HepG2 (cell line): Measurements from ENCODE around the gene PPIL6. TPM values are rescaled to one million over a fixed set of nuclear protein-coding genes. Genes with fewer than 3 reads are reported as not detected.
A peak's percentile ranks its signal among the peaks of the same experiment; 100 is the strongest.

Experiments used
- CERS6 ChIP-seq: sonication (generic); formaldehyde crosslinking; IDR thresholded peaks from 2 replicates; pipeline ENCODE4 v1.5.0; 2020; ENCODE audit warnings: missing genetic modification reagents
- CHD4 ChIP-seq: fragments of 200-600 bp; sonication (generic); IDR thresholded peaks from 2 replicates; pipeline ENCODE4 v1.7.0; 2017; ENCODE audit warnings: mild to moderate bottlenecking, low read length, borderline replicate concordance
- ESRRA ChIP-seq: sonication (generic); formaldehyde crosslinking; IDR thresholded peaks from 2 replicates; pipeline ENCODE4 v1.5.1; 2020; ENCODE audit warnings: mild to moderate bottlenecking, low read depth, missing genetic modification reagents
- HMGXB3 ChIP-seq: sonication (generic); formaldehyde crosslinking; IDR thresholded peaks from 2 replicates; pipeline ENCODE4 v1.4.0; 2020; ENCODE audit warnings: missing genetic modification reagents, borderline replicate concordance
- NFKBIZ ChIP-seq: IDR thresholded peaks from 2 replicates; pipeline ENCODE4 v1.6.1; 2018; ENCODE audit warnings: missing genetic modification reagents, missing compliant biosample characterization
- NFRKB ChIP-seq: fragments of 450-650 bp; IDR thresholded peaks from 2 replicates; pipeline ENCODE4 v1.6.1; 2017
- SETDB1 ChIP-seq: sonication (generic); formaldehyde crosslinking; IDR thresholded peaks from 2 replicates; pipeline ENCODE4 v1.5.1; 2020; ENCODE audit warnings: missing genetic modification reagents, mild to moderate bottlenecking, borderline replicate concordance
- SP5 ChIP-seq: IDR thresholded peaks from 2 replicates; pipeline ENCODE4 v1.6.1; 2016; ENCODE audit warnings: low read depth, borderline replicate concordance
- THYN1 ChIP-seq: sonication (generic); formaldehyde crosslinking; IDR thresholded peaks from 2 replicates; pipeline ENCODE4 v1.8.1; 2023; ENCODE audit warnings: low read depth, mild to moderate bottlenecking, moderate library complexity, missing genetic modification reagents, borderline replicate concordance
- ZBTB38 ChIP-seq: sonication (generic); formaldehyde crosslinking; IDR thresholded peaks from 2 replicates; pipeline ENCODE4 v1.5.1; 2020; ENCODE audit warnings: mild to moderate bottlenecking, missing genetic modification reagents
- ZNF10 ChIP-seq: sonication (generic); formaldehyde crosslinking; IDR thresholded peaks from 2 replicates; pipeline ENCODE4 v1.4.0; 2020; ENCODE audit warnings: mild to moderate bottlenecking, low read depth, missing genetic modification reagents, borderline replicate concordance
- ZNF24 ChIP-seq: fragments of 450-650 bp; IDR thresholded peaks from 2 replicates; pipeline ENCODE4 v1.6.1; 2017; ENCODE audit warnings: antibody characterized with exemption, mild to moderate bottlenecking
- ZNF292 ChIP-seq: sonication (generic); formaldehyde crosslinking; IDR thresholded peaks from 2 replicates; pipeline ENCODE4 v1.8.1; 2022; ENCODE audit warnings: mild to moderate bottlenecking, low read depth, missing genetic modification reagents, borderline replicate concordance
- ZNF513 ChIP-seq: sonication (generic); formaldehyde crosslinking; conservative IDR thresholded peaks from 2 replicates; pipeline ENCODE4 v1.5.0; 2020; ENCODE audit warnings: missing genetic modification reagents
- ZNF577 ChIP-seq: sonication (generic); formaldehyde crosslinking; IDR thresholded peaks from 2 replicates; pipeline ENCODE4 v1.4.0; 2020; ENCODE audit warnings: mild to moderate bottlenecking, low read depth, missing genetic modification reagents, borderline replicate concordance
- ZNF629 ChIP-seq: sonication (generic); formaldehyde crosslinking; conservative IDR thresholded peaks from 2 replicates; pipeline ENCODE4 v1.5.0; 2020; ENCODE audit warnings: missing genetic modification reagents
- polyA plus RNA-seq, 8 experiments: library from polyadenylated mRNA; depleted of rRNA in 3 of 8; stranded (reverse) in 7 of 8; unstranded in 1 of 8; fragments of >200 nt; fragmentation: Illumina TruSeq in 4 of 8; extraction: Trizol in 4 of 8; gene quantifications; 2 replicates each; pipeline versions ENCODE4 v1.2.1 to v1.2.3, GENCODE V29; 2011 to 2016; ENCODE audit warnings: low read depth in 4 of 8, missing spikeins in 1 of 8, mixed read lengths in 1 of 8; ENCODE audit not compliant: insufficient read depth in 1 of 8
- total RNA-seq, 5 experiments: library from RNA; depleted of rRNA; stranded (reverse); fragments of >200 nt; fragmentation: Illumina TruSeq; extraction: Trizol; gene quantifications; 2 replicates each; pipeline ENCODE4 v1.2.3, GENCODE V29; 2016; ENCODE audit warnings: low read depth in 1 of 5
- TF ChIP-seq, protein P1 (sequence below): sonication (generic); formaldehyde crosslinking; IDR thresholded peaks from 2 replicates; pipeline ENCODE4 v1.5.1; 2020; ENCODE audit warnings: missing genetic modification reagents, mild to moderate bottlenecking, borderline replicate concordance
- TF ChIP-seq, protein P2 (sequence below): sonication (generic); formaldehyde crosslinking; IDR thresholded peaks from 2 replicates; pipeline ENCODE4 v1.9.0; 2021; ENCODE audit warnings: missing genetic modification reagents, mild to moderate bottlenecking, borderline replicate concordance

Gene PPIL6
- total and polyA plus RNA-seq, 2 of the 13 experiments (the other 11 are each of a cell fraction or from before 2014, with no cell fraction given): 0.22 to 0.46 TPM

- TF ChIP-seq ZNF513 (CRISPR knock-in tag): no peak
- TF ChIP-seq NFRKB: no peak
- no peak; the same call in 1 of the 2 replicates for TF ChIP-seq NFKBIZ
- peak; percentile 53; the same call in 1 of the 2 replicates for TF ChIP-seq ZBTB38 (CRISPR knock-in tag)
- TF ChIP-seq, protein P1, sequence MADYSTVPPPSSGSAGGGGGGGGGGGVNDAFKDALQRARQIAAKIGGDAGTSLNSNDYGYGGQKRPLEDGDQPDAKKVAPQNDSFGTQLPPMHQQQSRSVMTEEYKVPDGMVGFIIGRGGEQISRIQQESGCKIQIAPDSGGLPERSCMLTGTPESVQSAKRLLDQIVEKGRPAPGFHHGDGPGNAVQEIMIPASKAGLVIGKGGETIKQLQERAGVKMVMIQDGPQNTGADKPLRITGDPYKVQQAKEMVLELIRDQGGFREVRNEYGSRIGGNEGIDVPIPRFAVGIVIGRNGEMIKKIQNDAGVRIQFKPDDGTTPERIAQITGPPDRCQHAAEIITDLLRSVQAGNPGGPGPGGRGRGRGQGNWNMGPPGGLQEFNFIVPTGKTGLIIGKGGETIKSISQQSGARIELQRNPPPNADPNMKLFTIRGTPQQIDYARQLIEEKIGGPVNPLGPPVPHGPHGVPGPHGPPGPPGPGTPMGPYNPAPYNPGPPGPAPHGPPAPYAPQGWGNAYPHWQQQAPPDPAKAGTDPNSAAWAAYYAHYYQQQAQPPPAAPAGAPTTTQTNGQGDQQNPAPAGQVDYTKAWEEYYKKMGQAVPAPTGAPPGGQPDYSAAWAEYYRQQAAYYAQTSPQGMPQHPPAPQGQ (CRISPR knock-in tag): no peak
- TF ChIP-seq CERS6: 0 out of 2 replicates have a peak, but pooled peaks have one; percentile 64
- 0 out of 2 replicates have a peak, but pooled peaks have one; percentile 6 for TF ChIP-seq ESRRA (CRISPR knock-in tag)
- TF ChIP-seq SETDB1 (CRISPR knock-in tag): no peak
- no peak for TF ChIP-seq CHD4
- TF ChIP-seq THYN1: no peak
- no peak for TF ChIP-seq ZNF629 (CRISPR knock-in tag)
- TF ChIP-seq SP5: peak; percentile 39; the same call in 1 of the 2 replicates
- no peak for TF ChIP-seq ZNF24
- no peak for TF ChIP-seq ZNF577 (CRISPR knock-in tag)
- TF ChIP-seq, protein P2, sequence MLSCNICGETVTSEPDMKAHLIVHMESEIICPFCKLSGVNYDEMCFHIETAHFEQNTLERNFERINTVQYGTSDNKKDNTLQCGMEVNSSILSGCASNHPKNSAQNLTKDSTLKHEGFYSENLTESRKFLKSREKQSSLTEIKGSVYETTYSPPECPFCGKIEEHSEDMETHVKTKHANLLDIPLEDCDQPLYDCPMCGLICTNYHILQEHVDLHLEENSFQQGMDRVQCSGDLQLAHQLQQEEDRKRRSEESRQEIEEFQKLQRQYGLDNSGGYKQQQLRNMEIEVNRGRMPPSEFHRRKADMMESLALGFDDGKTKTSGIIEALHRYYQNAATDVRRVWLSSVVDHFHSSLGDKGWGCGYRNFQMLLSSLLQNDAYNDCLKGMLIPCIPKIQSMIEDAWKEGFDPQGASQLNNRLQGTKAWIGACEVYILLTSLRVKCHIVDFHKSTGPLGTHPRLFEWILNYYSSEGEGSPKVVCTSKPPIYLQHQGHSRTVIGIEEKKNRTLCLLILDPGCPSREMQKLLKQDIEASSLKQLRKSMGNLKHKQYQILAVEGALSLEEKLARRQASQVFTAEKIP (CRISPR knock-in tag): no peak
- TF ChIP-seq ZNF292 (CRISPR knock-in tag): no peak
- no peak for TF ChIP-seq ZNF10 (CRISPR knock-in tag)
- TF ChIP-seq HMGXB3: no peak
These were observed at the start of gene PPIL6, which contains the start of gene SMPD2 (continued) for GRCh38 chr6:109440331-109441068.
